ENCODE results near the gene GALNT18.

GRCh38 chr11:11444027-11444803, 177.6 kb downstream of the GALNT18 start:
- TF ChIP-seq POLR2A (IDR thresholded peaks at IDR 0.05) (no peak), CTCF (IDR thresholded peaks at IDR 0.05) (no peak)
